HCT116 (cell line): Measurements from ENCODE around the gene ACTN1. TPM values are rescaled to one million over a fixed set of nuclear protein-coding genes. Genes with fewer than 3 reads are reported as not detected.

Source experiments
- ATAC-seq: fragments of 200-7000 bp; cut with Tn5 transposase; 2 replicates; pipeline ENCODE4 v1.9.1; 2020; ENCODE audit warnings: mild to moderate bottlenecking, moderate library complexity
- BruUV-seq: library from RNA; stranded (reverse); fragments of 400-500 nt; replicated peaks from 2 replicates; lab custom pipeline; 2021; lab: Mats Ljungman, UMichigan
- CTCF ChIA-PET: fragments of 300-600 bp; sonication (Branson Sonifier 250); formaldehyde crosslinking; loops from one replicate; lab custom pipeline; 2021; ENCODE audit warnings: antibody characterized with exemption; lab: Charles Lee
- POLR2A ChIA-PET: fragments of 300-600, 350-600 bp; sonication (Branson Sonifier 250); formaldehyde crosslinking; loops from one replicate; lab custom pipeline; 2021; ENCODE audit warnings: antibody characterized with exemption; lab: Charles Lee
- RAD21 ChIA-PET, 2 experiments: fragments of 300-600 bp; sonication (Branson Sonifier 250); formaldehyde crosslinking; loops; one replicate each; lab custom pipeline; 2023; ENCODE audit warnings: low total read pairs in 2 of 2; ENCODE audit not compliant: uncharacterized antibody in 2 of 2, unreplicated experiment in 2 of 2, low non-redundant PET in 1 of 2; lab: Charles Lee
- DNase-seq: peaks from one replicate; pipeline ENCODE4 v3.0.0-alpha.2; 2010; ENCODE audit warnings: low read depth, low spot score
- H2AFZ ChIP-seq: fragments of 200-600 bp; shearing (Covaris generic), sonication (generic); 2 replicates; pipeline ENCODE4 v1.6.1; 2017; ENCODE audit warnings: low read depth, mixed run types, mixed read lengths, antibody characterized with exemption, low read length; ENCODE audit not compliant: poor library complexity, severe bottlenecking
- H3K27ac ChIP-seq: 2 replicates; pipeline ENCODE4 v1.5.1; 2012; ENCODE audit warnings: low read depth, low read length
- H3K27me3 ChIP-seq: fragments of 200-600 bp; sonication (generic); 2 replicates; pipeline ENCODE4 v1.6.1; 2016; ENCODE audit warnings: mixed run types, low read length, mixed read lengths; ENCODE audit not compliant: insufficient read depth
- H3K36me3 ChIP-seq, 2 experiments: fragments of 200-500 bp in 1 of 2; fragments of 200-600 bp in 1 of 2; sonication (Bioruptor generic) in 1 of 2; sonication (generic) in 1 of 2; 2 replicates each; pipeline versions ENCODE4 v1.5.1 to v1.6.1; 2014 to 2016; ENCODE audit warnings: low read length in 2 of 2, inconsistent platforms in 1 of 2, mixed read lengths in 1 of 2, mixed run types in 1 of 2; ENCODE audit not compliant: insufficient read depth in 2 of 2, control insufficient read depth in 1 of 2
- H3K4me1 ChIP-seq, 2 experiments: fragments of 200-600 bp in 1 of 2; sonication (generic) in 1 of 2; 2 replicates each; pipeline versions ENCODE4 v1.5.1 to v1.6.1; 2012 to 2017; ENCODE audit warnings: low read length in 2 of 2, inconsistent platforms in 1 of 2, mild to moderate bottlenecking in 1 of 2, mixed read lengths in 1 of 2, mixed run types in 1 of 2, moderate library complexity in 1 of 2; ENCODE audit not compliant: insufficient read depth in 2 of 2, control insufficient read depth in 1 of 2
- H3K4me2 ChIP-seq: fragments of 200-600 bp; sonication (generic); 2 replicates; pipeline ENCODE4 v1.6.1; 2017; ENCODE audit warnings: mixed run types, low read length, mixed read lengths
- H3K4me3 ChIP-seq, 2 experiments: fragments of 200-600 bp in 1 of 2; sonication (generic) in 1 of 2; replicated peaks in 1 of 2; 2 replicates each; pipeline ENCODE4 v1.5.1; 2011 to 2016; ENCODE audit warnings: low read length in 2 of 2, control low read depth in 1 of 2, low read depth in 1 of 2, mild to moderate bottlenecking in 1 of 2, mixed read lengths in 1 of 2, mixed run types in 1 of 2
- H3K79me2 ChIP-seq: fragments of 200-600 bp; sonication (generic); 2 replicates; pipeline ENCODE4 v1.6.1; 2017; ENCODE audit warnings: mild to moderate bottlenecking, mixed run types, low read length, moderate library complexity, mixed read lengths; ENCODE audit not compliant: insufficient read depth
- H3K9ac ChIP-seq: fragments of 200-600 bp; sonication (generic); 2 replicates; pipeline ENCODE4 v1.6.1; 2016; ENCODE audit warnings: low read length, mixed read lengths
- H3K9me2 ChIP-seq: fragments of 200-600 bp; sonication (generic), shearing (Covaris generic); 2 replicates; pipeline ENCODE4 v1.6.1; 2017; ENCODE audit warnings: mixed run types, mild to moderate bottlenecking, moderate library complexity; ENCODE audit not compliant: insufficient read depth
- H3K9me3 ChIP-seq, 2 experiments: fragments of 200-500 bp in 1 of 2; fragments of 200-600 bp in 1 of 2; sonication (Bioruptor generic) in 1 of 2; sonication (generic) in 1 of 2; 2 replicates each; pipeline ENCODE4 v1.6.1; 2014 to 2017; ENCODE audit warnings: low read length in 2 of 2, mixed read lengths in 2 of 2, inconsistent platforms in 1 of 2, low read depth in 1 of 2, mild to moderate bottlenecking in 1 of 2, mixed run types in 1 of 2, moderate library complexity in 1 of 2; ENCODE audit not compliant: control insufficient read depth in 1 of 2, insufficient read depth in 1 of 2
- H4K20me1 ChIP-seq: fragments of 200-600 bp; sonication (generic), shearing (Covaris generic); 2 replicates; pipeline ENCODE4 v1.6.1; 2017; ENCODE audit warnings: mixed run types, mild to moderate bottlenecking, moderate library complexity; ENCODE audit not compliant: insufficient read depth
- ATF3 ChIP-seq: IDR thresholded peaks from 2 replicates; pipeline ENCODE4 v1.6.1; 2012
- ELF1 ChIP-seq: IDR thresholded peaks from 2 replicates; pipeline ENCODE4 v1.6.1; 2012; ENCODE audit warnings: low read depth, borderline replicate concordance
- EZH2 ChIP-seq: fragments of 200-600 bp; sonication (generic); IDR thresholded peaks from 2 replicates; pipeline ENCODE4 v1.6.1; 2017; ENCODE audit warnings: antibody characterized with exemption, mixed run types
- MAX ChIP-seq: IDR thresholded peaks from 2 replicates; pipeline ENCODE4 v1.6.1; 2012
- POLR2AphosphoS5 ChIP-seq: IDR thresholded peaks from 2 replicates; pipeline ENCODE4 v1.6.1; 2011; ENCODE audit warnings: mild to moderate bottlenecking, low read depth, low read length, moderate library complexity
- RAD21 ChIP-seq: IDR thresholded peaks from 2 replicates; pipeline ENCODE4 v1.6.1; 2012; ENCODE audit warnings: low read depth, mild to moderate bottlenecking
- REST ChIP-seq: IDR thresholded peaks from 2 replicates; pipeline ENCODE4 v1.6.1; 2012; ENCODE audit warnings: low read depth
- SP1 ChIP-seq: IDR thresholded peaks from 2 replicates; pipeline ENCODE4 v1.6.1; 2012; ENCODE audit warnings: low read depth
- ZFX ChIP-seq: fragments of 450-650 bp; IDR thresholded peaks from 2 replicates; pipeline ENCODE4 v1.6.1; 2017
- ZNF274 ChIP-seq: fragments of 200-500 bp; sonication (Bioruptor generic); IDR thresholded peaks from 2 replicates; pipeline ENCODE4 v1.6.1; 2014; ENCODE audit warnings: mild to moderate bottlenecking, low read depth, low read length, inconsistent platforms
- intact Hi-C: fragments of 100-400 bp; cut with micrococcal nuclease; formaldehyde crosslinking; loops from 2 replicates; pipeline ENCODE4 v1.10.0; 2022
- total RNA-seq: library from RNA; stranded (reverse); gene quantifications from one replicate; pipeline ENCODE4 v1.2.1, GENCODE V29; 2021; ENCODE audit not compliant: unreplicated experiment

Gene ACTN1
- total RNA-seq, 1 experiment from 2014 or later, result 123 TPM

GRCh38 chr14:68824207-68824516 is 154.9 kb downstream of the ACTN1 start:
- Histone ChIP-seq H3K9me3 (no peaks in the 10 kb centered on the region), H4K20me1 (no peaks in the 10 kb centered on the region), H3K9ac (0 out of 2 replicates have a peak overlapping the region, but pooled peaks have one; percentile 41), H3K4me2 (peak overlapping the region; percentile 61), H3K36me3 (no peaks in the 10 kb centered on the region), H3K4me3 (peak overlapping the region in 1 of 2 experiments; percentile 21; a peak in 1 of 4 replicates), H3K4me1 (peaks cover 25 to 29% of the 10 kb centered on the region in 2 experiments), H3K79me2 (no peaks in the 10 kb centered on the region), H2AFZ (peak overlapping the region; percentile 41), H3K27ac (peak overlapping the region; percentile 38), H3K9me2 (no peaks in the 10 kb centered on the region), H3K27me3 (no peaks in the 10 kb centered on the region)
- BruUV-seq, result no TSS peak
- no peak for DNase-seq
- ATAC-seq, result no peak
- TF ChIP-seq MAX, result no peak
- no peak for TF ChIP-seq RAD21
- no peak for TF ChIP-seq SP1
- no peak for TF ChIP-seq ZFX
- TF ChIP-seq ATF3, result no peak
- TF ChIP-seq ZNF274, result no peak
- no peak for TF ChIP-seq ELF1
- no peak for TF ChIP-seq POLR2AphosphoS5
- TF ChIP-seq EZH2, result no peak
- TF ChIP-seq REST, result no peak
- ChIA-PET RAD21 (no interaction called here), POLR2A (interaction anchor here (1.3 kb wide), 1 partner anchor 8 kb away, joined by 4 read pairs; no protein-coding TSS in a partner anchor), CTCF (interaction anchor here (0.6 to 1.4 kb wide), 9 partner anchors 8 to 884 kb away, joined by 3 to 13 read pairs (median 3); partner anchors contain the start of gene ZFP36L1)
- intact Hi-C loops, result loop anchor here (2.0 kb wide), 1 partner anchor 575 kb away; no protein-coding TSS in a partner anchor

Other genes with a start within 250 kb of the ACTN1 start
- gene ZFP36L1, start 186.2 kb downstream of the ACTN1 start, total RNA-seq, result 304 TPM
- 27.1 TPM for gene DCAF5, start 173.8 kb upstream of the ACTN1 start, total RNA-seq
- 20.2 TPM for gene EXD2, start 212.2 kb upstream of the ACTN1 start, total RNA-seq